Thyroid gland (tissue), 4 donors: ENCODE data around the gene PGBD5. TPM values are rescaled to one million over a fixed set of nuclear protein-coding genes. Genes with fewer than 3 reads are reported as not detected.

Experiments
- DNase-seq, 2 donors: peaks; one replicate each; pipeline ENCODE4 v3.0.0-alpha.2; 2019
- H3K27ac ChIP-seq, 3 donors: fragments of 200-600 bp; sonication (generic); 1 replicate in 2 of 3; 2 replicates in 1 of 3; pipeline ENCODE4 v1.5.1; 2016 to 2019; ENCODE audit warnings: mild to moderate bottlenecking in 1 of 3, moderate library complexity in 1 of 3
- H3K27me3 ChIP-seq: fragments of 200-600 bp; sonication (generic); one replicate; pipeline ENCODE4 v1.5.1; 2019
- H3K36me3 ChIP-seq, 2 donors: fragments of 200-600 bp; sonication (generic); one replicate each; pipeline ENCODE4 v1.5.1; 2016 to 2019
- H3K4me1 ChIP-seq, 2 donors: fragments of 200-600 bp; sonication (generic); one replicate each; pipeline ENCODE4 v1.5.1; 2017 to 2019
- H3K4me3 ChIP-seq, 3 donors: fragments of 200-600 bp; sonication (generic); replicated peaks in 1 of 3; 1 replicate in 2 of 3; 2 replicates in 1 of 3; pipeline ENCODE4 v1.5.1; 2016; ENCODE audit warnings: mild to moderate bottlenecking in 1 of 3
- H3K9me3 ChIP-seq: fragments of 200-600 bp; sonication (generic); one replicate; pipeline ENCODE4 v1.5.1; 2017
- POLR2A ChIP-seq, 2 donors: fragments of 450-650 bp; IDR thresholded peaks; one replicate each; pipeline ENCODE4 v1.6.1; 2017; ENCODE audit warnings: antibody characterized with exemption in 2 of 2, mild to moderate bottlenecking in 2 of 2, moderate library complexity in 1 of 2
- WGBS, 2 donors: methylation state at CpG; one replicate each; pipeline ENCODE4 v1.1.5; 2017; 5-methylcytosine and 5-hydroxymethylcytosine counted together
- intact Hi-C: fragments of 100-400 bp; cut with DNase I; formaldehyde crosslinking; loops from one replicate; pipeline ENCODE4 v1.15.1; 2023
- total RNA-seq, 4 donors: library from RNA; depleted of rRNA; stranded (reverse); fragments of >200 nt; gene quantifications; one replicate each; pipeline ENCODE4 v1.2.3, GENCODE V29; 2016
- TF ChIP-seq, protein P1 (sequence below), 6 experiments: fragments of 200-600 bp in 3 of 6; fragments of 450-650 bp in 3 of 6; sonication (generic) in 3 of 6; IDR thresholded peaks; one replicate each; pipeline ENCODE4 v1.5.1; 2016 to 2019; ENCODE audit warnings: antibody characterized with exemption in 6 of 6, mild to moderate bottlenecking in 2 of 6, inconsistent platforms in 1 of 6, moderate library complexity in 1 of 6

Gene PGBD5
- total RNA-seq, 4 donors from 2014 or later: 2.7 to 14.9 (median 6.4) TPM

DNA sequence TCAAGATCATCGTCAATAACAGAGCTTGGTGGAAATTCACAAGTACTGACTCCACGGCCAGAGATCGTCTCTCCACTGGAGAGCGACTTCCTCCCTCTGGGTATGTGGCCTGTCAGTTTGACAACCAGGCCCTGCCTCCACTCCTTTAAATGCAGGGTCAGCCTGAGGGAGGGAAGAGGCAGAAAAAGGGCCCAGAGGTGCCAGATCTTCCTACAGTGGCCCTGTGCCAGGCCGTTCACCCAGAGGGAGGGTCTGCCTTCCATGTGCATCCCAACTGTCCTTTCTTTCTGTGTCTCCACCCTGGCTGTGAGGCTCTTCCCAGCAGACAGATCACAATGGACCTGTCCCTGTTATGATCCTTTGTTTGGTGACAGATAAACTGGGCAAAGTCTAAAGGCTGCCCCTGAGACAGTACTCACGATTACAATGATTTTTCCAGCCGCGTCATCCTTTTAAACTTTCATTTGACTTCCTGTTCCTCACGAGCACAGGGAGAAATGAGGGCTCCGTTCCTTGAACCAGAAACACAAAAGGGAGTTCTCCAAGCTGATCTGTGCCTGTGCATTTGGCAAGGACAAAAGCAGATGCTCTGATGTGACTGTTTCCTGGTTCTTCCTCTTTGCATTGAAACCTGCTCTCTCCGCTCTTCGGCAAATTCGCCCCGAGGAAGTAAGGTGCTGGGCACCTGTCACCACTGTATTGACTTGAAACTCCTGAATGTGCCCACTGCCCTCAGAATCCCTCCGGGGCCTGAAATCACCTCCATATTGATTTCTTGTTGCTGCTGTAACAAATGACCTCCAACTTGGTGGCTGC lies 126.7 kb downstream of the PGBD5 start:
- Histone ChIP-seq H3K27ac (no peak overlapping the region), H3K9me3 (no peaks in the 10 kb centered on the region), H3K27me3 (no peaks in the 10 kb centered on the region), H3K36me3 (no peaks in the 10 kb centered on the region), H3K4me3 (no peak overlapping the region), H3K4me1 (no peaks in the 10 kb centered on the region)
- WGBS, 2 donors: 78 to 87% methylated on average over 14 to 15 of the region's 15 CpGs
- intact Hi-C loops: no loop called here
- TF ChIP-seq, protein P1, sequence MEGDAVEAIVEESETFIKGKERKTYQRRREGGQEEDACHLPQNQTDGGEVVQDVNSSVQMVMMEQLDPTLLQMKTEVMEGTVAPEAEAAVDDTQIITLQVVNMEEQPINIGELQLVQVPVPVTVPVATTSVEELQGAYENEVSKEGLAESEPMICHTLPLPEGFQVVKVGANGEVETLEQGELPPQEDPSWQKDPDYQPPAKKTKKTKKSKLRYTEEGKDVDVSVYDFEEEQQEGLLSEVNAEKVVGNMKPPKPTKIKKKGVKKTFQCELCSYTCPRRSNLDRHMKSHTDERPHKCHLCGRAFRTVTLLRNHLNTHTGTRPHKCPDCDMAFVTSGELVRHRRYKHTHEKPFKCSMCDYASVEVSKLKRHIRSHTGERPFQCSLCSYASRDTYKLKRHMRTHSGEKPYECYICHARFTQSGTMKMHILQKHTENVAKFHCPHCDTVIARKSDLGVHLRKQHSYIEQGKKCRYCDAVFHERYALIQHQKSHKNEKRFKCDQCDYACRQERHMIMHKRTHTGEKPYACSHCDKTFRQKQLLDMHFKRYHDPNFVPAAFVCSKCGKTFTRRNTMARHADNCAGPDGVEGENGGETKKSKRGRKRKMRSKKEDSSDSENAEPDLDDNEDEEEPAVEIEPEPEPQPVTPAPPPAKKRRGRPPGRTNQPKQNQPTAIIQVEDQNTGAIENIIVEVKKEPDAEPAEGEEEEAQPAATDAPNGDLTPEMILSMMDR (IDR thresholded peaks at IDR 0.05): no peak
- TF ChIP-seq POLR2A (IDR thresholded peaks at IDR 0.05): no peak
- no peak for DNase-seq

DNA sequence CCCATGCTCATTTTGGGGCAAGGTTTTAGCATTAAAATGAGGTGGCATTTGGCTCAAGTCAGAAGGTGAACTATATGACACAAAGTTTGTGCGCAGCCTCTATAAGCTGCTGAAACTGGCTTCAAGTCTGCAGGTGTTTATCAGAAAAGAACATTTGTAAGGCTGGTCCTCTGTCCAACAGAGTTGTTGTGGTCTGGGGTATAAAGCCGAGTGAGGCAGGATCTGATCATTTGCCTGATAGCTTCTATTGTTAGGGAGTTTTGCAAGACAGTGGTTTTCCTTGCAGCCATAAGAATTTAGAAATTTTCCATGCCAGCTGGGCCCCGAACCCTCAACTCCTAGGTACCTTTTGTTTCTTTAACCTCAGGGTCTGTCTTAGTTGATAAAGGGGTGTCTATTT lies 130.8 kb downstream of the PGBD5 start:
- Histone ChIP-seq H3K27me3 (no peaks in the 10 kb centered on the region), H3K4me3 (no peak overlapping the region), H3K27ac (no peak overlapping the region), H3K4me1 (peaks cover 0 to 5% of the 10 kb centered on the region in 2 donors), H3K36me3 (no peaks in the 10 kb centered on the region), H3K9me3 (no peaks in the 10 kb centered on the region)
- DNase-seq: no peak
- 88 to 90% methylated on average over 3 of the region's 3 CpGs for WGBS, 2 donors
- TF ChIP-seq, protein P1 (IDR thresholded peaks at IDR 0.05): no peak
- no peak for TF ChIP-seq POLR2A (IDR thresholded peaks at IDR 0.05)
- intact Hi-C loops: no loop called here

DNA sequence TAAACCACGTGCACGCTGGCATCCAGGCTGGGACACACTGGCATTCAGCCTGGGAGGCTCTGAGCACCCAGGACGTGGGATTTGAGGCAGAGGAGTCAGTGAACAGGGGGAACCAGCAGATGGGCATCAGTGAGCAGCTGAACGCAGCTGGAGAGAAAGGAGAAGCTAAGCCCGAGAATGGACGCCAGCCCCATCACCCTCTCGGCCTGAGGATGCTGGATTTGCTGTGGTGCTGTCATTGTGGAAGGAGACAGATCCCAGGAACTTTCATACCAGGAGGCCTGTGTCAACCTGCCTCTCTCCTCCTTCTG lies 132.8 kb downstream of the PGBD5 start:
- DNase-seq: no peak
- Histone ChIP-seq H3K4me1 (peaks cover 0 to 5% of the 10 kb centered on the region in 2 donors), H3K27me3 (no peaks in the 10 kb centered on the region), H3K4me3 (no peak overlapping the region), H3K27ac (no peak overlapping the region), H3K36me3 (no peaks in the 10 kb centered on the region), H3K9me3 (no peaks in the 10 kb centered on the region)
- intact Hi-C loops: no loop called here
- 75 to 83% methylated on average over 7 of the region's 7 CpGs for WGBS, 2 donors
- TF ChIP-seq, protein P1 (IDR thresholded peaks at IDR 0.05): no peak
- TF ChIP-seq POLR2A (IDR thresholded peaks at IDR 0.05): no peak

DNA sequence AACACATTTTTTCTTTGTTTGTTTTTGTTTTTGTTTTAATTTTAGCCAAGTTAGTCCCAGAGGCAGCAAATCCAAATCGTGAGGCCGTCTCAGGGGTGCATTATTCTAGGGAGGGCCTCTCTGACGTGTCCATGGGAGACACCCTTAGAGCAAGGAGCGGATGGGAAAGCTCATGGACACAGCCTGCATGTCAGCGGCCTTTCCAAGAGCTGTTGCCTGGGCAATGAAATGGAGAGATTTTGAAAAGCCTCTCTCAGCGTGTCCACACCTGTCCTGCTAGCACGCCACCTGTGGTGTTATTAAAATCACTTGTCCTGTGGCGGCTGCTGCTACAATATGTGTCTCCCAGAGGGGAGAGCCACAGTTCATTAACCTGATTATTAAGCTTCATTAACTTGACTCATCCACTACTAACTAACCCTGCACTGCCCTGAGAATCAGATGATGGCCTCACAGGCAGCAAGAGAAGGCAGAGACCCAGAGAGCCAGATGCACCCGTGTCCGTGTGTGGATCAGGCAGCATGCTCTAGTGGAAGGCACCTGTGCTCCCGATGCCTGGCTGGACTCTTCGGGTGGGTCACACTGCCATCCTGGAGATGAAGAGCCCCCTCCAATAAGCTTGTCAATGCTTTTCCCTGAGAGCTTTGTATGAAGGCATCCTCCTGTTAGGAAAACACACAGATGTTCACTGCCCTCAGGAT lies 133.3 kb downstream of the PGBD5 start:
- 45 to 46% methylated on average over 11 to 12 of the region's 12 CpGs for WGBS, 2 donors
- no peak overlapping the region for H3K4me3 ChIP-seq
- intact Hi-C loops: no loop called here
- peak; percentile 37 to 44 for DNase-seq
- no peaks in the 10 kb centered on the region for H3K36me3 ChIP-seq
- no peaks in the 10 kb centered on the region for H3K27me3 ChIP-seq
- H3K9me3 ChIP-seq: no peaks in the 10 kb centered on the region
- TF ChIP-seq, protein P1 (IDR thresholded peaks at IDR 0.05): no peak
- no peak for TF ChIP-seq POLR2A (IDR thresholded peaks at IDR 0.05)
- H3K4me1 ChIP-seq: peaks cover 0 to 5% of the 10 kb centered on the region in 2 donors
- no peak overlapping the region for H3K27ac ChIP-seq
